NOMO-1 treated with dmso at 0.1 percent for 144 hours (cell line): ENCODE data around the gene MAPK1.
"Not testable (repeated sequence)": the region's sequence is repeated elsewhere in the genome, so short reads cannot be mapped to it uniquely, and the experiment has no call there.

Experiments used
- DNase-seq: peaks from one replicate; lab custom pipeline; 2025; ENCODE audit not compliant: unreplicated experiment; lab: John Stamatoyannopoulos, UW

MAPK1 gene

GRCh38 chr22:21849489-21849888 is 18.0 kb downstream of the MAPK1 start:
- DNase-seq: no peak

- DNase-seq: not testable (repeated sequence)
Measured at GRCh38 chr22:21848057-21848456, 19.4 kb downstream of the MAPK1 start.

- no peak for DNase-seq
Measured at GRCh38 chr22:21845558-21846453, 21.6 kb downstream of the MAPK1 start.

GRCh38 chr22:21842946-21843345 is 24.5 kb downstream of the MAPK1 start:
- DNase-seq: no peak

- no peak for DNase-seq
Measured at GRCh38 chr22:21841422-21841821, 26.0 kb downstream of the MAPK1 start.

- DNase-seq: no peak
Measured at GRCh38 chr22:21840236-21840823, 27.1 kb downstream of the MAPK1 start.

- no peak for DNase-seq
Measured at GRCh38 chr22:21839765-21840140, 27.7 kb downstream of the MAPK1 start.

GRCh38 chr22:21839104-21839764 is 28.2 kb downstream of the MAPK1 start:
- DNase-seq: not testable (repeated sequence)

GRCh38 chr22:21837248-21837979 is 30.0 kb downstream of the MAPK1 start:
- DNase-seq: no peak

GRCh38 chr22:21836486-21836885 is 31.0 kb downstream of the MAPK1 start:
- DNase-seq: not testable (repeated sequence)

- no peak for DNase-seq
Measured at GRCh38 chr22:21835378-21835777, 32.1 kb downstream of the MAPK1 start.

- DNase-seq: no peak
Measured at GRCh38 chr22:21834869-21835268, 32.6 kb downstream of the MAPK1 start.

GRCh38 chr22:21832291-21833290 is 34.9 kb downstream of the MAPK1 start:
- DNase-seq: no peak

GRCh38 chr22:21829523-21829922 is 37.9 kb downstream of the MAPK1 start:
- no peak for DNase-seq

- no peak for DNase-seq
Measured at GRCh38 chr22:21828268-21828638, 39.2 kb downstream of the MAPK1 start.

GRCh38 chr22:21827628-21828267 is 39.7 kb downstream of the MAPK1 start:
- no peak for DNase-seq

GRCh38 chr22:21826204-21826603 is 41.2 kb downstream of the MAPK1 start:
- no peak for DNase-seq

- not testable (repeated sequence) for DNase-seq
Measured at GRCh38 chr22:21824962-21825361, 42.5 kb downstream of the MAPK1 start.

- no peak for DNase-seq
Measured at GRCh38 chr22:21824445-21824912, 43.0 kb downstream of the MAPK1 start.
